ENCODE data around the gene GHR.

The GHR gene

DNA sequence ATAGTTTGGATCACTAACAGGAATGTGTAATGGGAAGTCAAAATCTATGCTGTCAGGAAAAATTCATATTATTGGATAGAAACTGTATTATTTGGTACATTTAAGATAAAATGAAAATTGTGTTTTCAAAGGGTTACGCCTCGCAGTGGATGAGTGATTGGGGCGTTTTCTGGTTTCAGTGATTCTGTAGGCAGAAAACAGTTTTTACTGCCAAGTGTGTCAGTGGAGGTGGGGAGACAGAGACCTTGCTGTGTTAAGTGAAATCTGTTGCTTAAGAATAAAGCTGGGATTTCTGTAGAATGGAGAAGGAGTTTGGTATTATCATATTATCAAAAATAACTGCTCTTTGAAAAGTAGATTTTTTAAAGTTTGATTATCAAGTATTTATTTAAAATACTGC is 69.7 kb downstream of the GHR start:
- Histone ChIP-seq H3K9ac (no peak overlapping the region), H4K20me1 (ENCODE audit: insufficient read depth) (no peaks in the 10 kb centered on the region), H3K4me2 (no peak overlapping the region), H3K79me2 (ENCODE audit: insufficient read depth, low read depth) (no peaks in the 10 kb centered on the region), H3K36me3 (ENCODE audit: insufficient read depth) (no peaks in the 10 kb centered on the region), H2AFZ (ENCODE audit: low read depth) (no peak overlapping the region), H3K4me3 (IDR thresholded peaks at IDR 0.05; ENCODE audit: insufficient read depth, low read depth, low read length) (no peak overlapping the region), H3K27me3 (ENCODE audit: insufficient read depth, low read depth) (no peaks in the 10 kb centered on the region), H3K4me1 (ENCODE audit: low read depth, poor library complexity, severe bottlenecking) (no peaks in the 10 kb centered on the region), H3K27ac (no peak overlapping the region)
- no peak for TF ChIP-seq CTCF (conservative IDR thresholded peaks at IDR 0.05; ENCODE audit: low read depth, low read length)

- H3K4me1 ChIP-seq (ENCODE audit: low read depth, poor library complexity, severe bottlenecking) = no peaks in the 10 kb centered on the region
- H3K9ac ChIP-seq = no peak overlapping the region
- no peak overlapping the region for H3K4me3 ChIP-seq (IDR thresholded peaks at IDR 0.05; ENCODE audit: insufficient read depth, low read depth, low read length)
- H3K4me2 ChIP-seq = no peak overlapping the region
- H2AFZ ChIP-seq (ENCODE audit: low read depth) = no peak overlapping the region
- no peak for TF ChIP-seq CTCF (conservative IDR thresholded peaks at IDR 0.05; ENCODE audit: low read depth, low read length)
- no peaks in the 10 kb centered on the region for H3K27me3 ChIP-seq (ENCODE audit: insufficient read depth, low read depth)
- H3K36me3 ChIP-seq (ENCODE audit: insufficient read depth) = no peaks in the 10 kb centered on the region
- no peak overlapping the region for H3K27ac ChIP-seq
- no peaks in the 10 kb centered on the region for H4K20me1 ChIP-seq (ENCODE audit: insufficient read depth)
- H3K79me2 ChIP-seq (ENCODE audit: insufficient read depth, low read depth) = no peaks in the 10 kb centered on the region
These were observed 71.2 kb downstream of the GHR start for GRCh38 chr5:42494414-42494813.

DNA sequence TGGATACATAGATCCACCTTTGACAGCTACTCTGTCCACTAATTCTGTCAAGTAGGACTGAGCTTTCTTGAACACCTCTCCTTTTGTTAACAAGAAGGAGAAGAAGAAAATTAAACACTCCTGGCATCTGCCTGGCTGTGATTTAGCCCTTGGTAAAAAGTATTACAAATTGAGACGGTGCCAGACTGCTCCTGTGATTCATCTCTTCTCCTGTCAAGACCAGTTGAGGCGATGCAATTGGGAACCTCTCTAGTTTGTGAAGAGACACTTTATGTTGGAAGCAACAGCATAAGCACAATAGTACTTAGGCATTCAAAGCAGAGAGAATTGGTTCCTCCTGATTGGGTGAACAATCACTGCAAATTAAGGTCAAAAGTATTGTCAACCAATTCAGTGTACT is 72.7 kb downstream of the GHR start:
- H3K4me3 ChIP-seq (IDR thresholded peaks at IDR 0.05; ENCODE audit: insufficient read depth, low read depth, low read length) = no peak overlapping the region
- no peak overlapping the region for H3K27ac ChIP-seq
- no peaks in the 10 kb centered on the region for H3K4me1 ChIP-seq (ENCODE audit: low read depth, poor library complexity, severe bottlenecking)
- no peak overlapping the region for H3K4me2 ChIP-seq
- no peaks in the 10 kb centered on the region for H4K20me1 ChIP-seq (ENCODE audit: insufficient read depth)
- no peaks in the 10 kb centered on the region for H3K27me3 ChIP-seq (ENCODE audit: insufficient read depth, low read depth)
- TF ChIP-seq CTCF (conservative IDR thresholded peaks at IDR 0.05; ENCODE audit: low read depth, low read length) = no peak
- H3K36me3 ChIP-seq (ENCODE audit: insufficient read depth) = no peaks in the 10 kb centered on the region
- H2AFZ ChIP-seq (ENCODE audit: low read depth) = no peak overlapping the region
- no peaks in the 10 kb centered on the region for H3K79me2 ChIP-seq (ENCODE audit: insufficient read depth, low read depth)
- H3K9ac ChIP-seq = no peak overlapping the region

DNA sequence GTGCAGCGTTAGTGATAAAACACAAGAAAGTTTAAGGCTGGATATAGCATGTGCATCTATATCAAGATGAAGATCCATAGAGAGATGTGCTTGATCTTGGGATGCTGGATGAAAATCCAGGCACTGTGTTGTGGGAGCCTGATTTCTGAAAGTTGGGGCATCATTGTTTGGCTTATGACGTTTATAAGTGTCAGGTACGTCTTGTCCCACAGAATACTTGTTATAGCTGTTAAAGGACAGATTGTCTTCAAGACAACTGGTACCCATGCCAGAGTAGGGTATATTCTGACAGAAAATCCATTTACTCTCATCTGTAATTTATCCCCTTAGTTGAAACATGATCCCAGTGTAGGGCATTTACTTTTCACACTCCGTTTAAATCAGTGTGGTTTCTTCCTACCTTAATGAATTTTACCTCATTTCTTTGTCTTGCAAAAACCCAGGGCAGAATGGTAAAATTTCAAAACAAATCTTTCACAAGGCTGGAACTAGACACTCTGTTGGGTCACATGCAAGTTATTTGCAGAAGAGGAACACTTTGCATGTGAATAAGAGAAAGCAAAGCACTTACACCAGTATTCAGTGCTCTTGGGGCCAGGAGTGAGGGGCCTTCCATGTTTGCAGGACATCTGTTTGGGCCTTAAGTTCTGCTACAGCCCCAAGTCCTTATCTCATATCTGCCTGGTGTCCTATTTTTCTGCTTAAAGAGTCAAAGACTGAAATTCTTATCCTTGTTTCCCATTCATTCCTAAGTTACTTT is 73.3 kb downstream of the GHR start:
- H3K79me2 ChIP-seq (ENCODE audit: insufficient read depth, low read depth) = no peaks in the 10 kb centered on the region
- no peaks in the 10 kb centered on the region for H3K36me3 ChIP-seq (ENCODE audit: insufficient read depth)
- no peak overlapping the region for H2AFZ ChIP-seq (ENCODE audit: low read depth)
- H3K27ac ChIP-seq = no peak overlapping the region
- no peaks in the 10 kb centered on the region for H3K4me1 ChIP-seq (ENCODE audit: low read depth, poor library complexity, severe bottlenecking)
- H3K27me3 ChIP-seq (ENCODE audit: insufficient read depth, low read depth) = no peaks in the 10 kb centered on the region
- H3K4me2 ChIP-seq = no peak overlapping the region
- TF ChIP-seq CTCF (conservative IDR thresholded peaks at IDR 0.05; ENCODE audit: low read depth, low read length) = no peak
- no peaks in the 10 kb centered on the region for H4K20me1 ChIP-seq (ENCODE audit: insufficient read depth)
- H3K9ac ChIP-seq = no peak overlapping the region
- H3K4me3 ChIP-seq (IDR thresholded peaks at IDR 0.05; ENCODE audit: insufficient read depth, low read depth, low read length) = no peak overlapping the region
